ENCODE data around the gene TCOF1.

GRCh38 chr5:150323819-150324218 lies 33.7 kb upstream of the TCOF1 start:
- TF ChIP-seq CTCF (IDR thresholded peaks at IDR 0.05) (no peak), POLR2A (IDR thresholded peaks at IDR 0.05) (no peak)
